HG02852 (cell line): ENCODE data around the gene IQCB1.
"Not testable (repeated sequence)": the region's sequence is repeated elsewhere in the genome, so short reads cannot be mapped to it uniquely, and the experiment has no call there.

Source experiments
- ATAC-seq: cut with Tn5 transposase; IDR thresholded peaks from one replicate; pipeline ENCODE4 v1.9.1; 2021; ENCODE audit warnings: mild to moderate bottlenecking, moderate library complexity; ENCODE audit not compliant: unreplicated experiment

IQCB1 gene

GRCh38 chr3:121817753-121818152 lies 17.1 kb downstream of the IQCB1 start:
- no peak for ATAC-seq

GRCh38 chr3:121809249-121809648 lies 25.6 kb downstream of the IQCB1 start:
- peak; percentile 100 for ATAC-seq

GRCh38 chr3:121803771-121804320 lies 31.0 kb downstream of the IQCB1 start:
- no peak for ATAC-seq

GRCh38 chr3:121800906-121801305 lies 34.0 kb downstream of the IQCB1 start:
- ATAC-seq, result no peak

- ATAC-seq, result no peak
Measured at GRCh38 chr3:121796970-121797369, 37.9 kb downstream of the IQCB1 start.

GRCh38 chr3:121794264-121794983 lies 40.4 kb downstream of the IQCB1 start:
- ATAC-seq, result peak; percentile 39

- peak; percentile 75 for ATAC-seq
Measured at GRCh38 chr3:121793078-121793477, 41.8 kb downstream of the IQCB1 start.

- no peak for ATAC-seq
Measured at GRCh38 chr3:121786485-121786884, 48.4 kb downstream of the IQCB1 start.

- ATAC-seq, result not testable (repeated sequence)
Measured at GRCh38 chr3:121782784-121783183, 52.1 kb downstream of the IQCB1 start.

GRCh38 chr3:121781611-121782010 lies 53.2 kb downstream of the IQCB1 start:
- ATAC-seq, result no peak

GRCh38 chr3:121775095-121775494 lies 59.8 kb downstream of the IQCB1 start:
- ATAC-seq, result not testable (repeated sequence)

GRCh38 chr3:121769246-121769645 lies 65.6 kb downstream of the IQCB1 start:
- ATAC-seq, result no peak

- no peak for ATAC-seq
Measured at GRCh38 chr3:121768452-121768851, 66.4 kb downstream of the IQCB1 start.

- ATAC-seq, result no peak
Measured at GRCh38 chr3:121759541-121760202, 75.2 kb downstream of the IQCB1 start.

GRCh38 chr3:121758727-121759450 lies 76.0 kb downstream of the IQCB1 start:
- no peak for ATAC-seq

- no peak for ATAC-seq
Measured at GRCh38 chr3:121757812-121758545, 76.9 kb downstream of the IQCB1 start.

GRCh38 chr3:121757087-121757811 lies 77.6 kb downstream of the IQCB1 start:
- ATAC-seq, result no peak

GRCh38 chr3:121752772-121753171 lies 82.1 kb downstream of the IQCB1 start:
- no peak for ATAC-seq

GRCh38 chr3:121752261-121752660 lies 82.6 kb downstream of the IQCB1 start:
- ATAC-seq, result no peak

- ATAC-seq, result no peak
Measured at GRCh38 chr3:121750087-121750415, 84.8 kb downstream of the IQCB1 start.
